Naive thymus-derived CD4-positive, alpha-beta T cell (primary cell): ENCODE data around the gene CHST3. TPM values are rescaled to one million over a fixed set of nuclear protein-coding genes. Genes with fewer than 3 reads are reported as not detected.

Source experiments
- ATAC-seq: fragments of 150-1000 bp; cut with Tn5 transposase; 2 replicates; pipeline ENCODE4 v1.10.0; 2021; ENCODE audit warnings: mild to moderate bottlenecking, moderate library complexity
- CTCF ChIA-PET: fragments of 350-600 bp; sonication (Branson Sonifier 250); formaldehyde crosslinking; loops from one replicate; lab custom pipeline; 2021; ENCODE audit warnings: antibody characterized with exemption; lab: Charles Lee
- POLR2A ChIA-PET: fragments of 350-600 bp; sonication (Branson Sonifier 250); formaldehyde crosslinking; loops from one replicate; lab custom pipeline; 2021; ENCODE audit warnings: antibody characterized with exemption, inconsistent platforms; lab: Charles Lee
- DNase-seq, 9 donors: peaks; one replicate each; pipeline versions ENCODE4 v3.0.0 to v3.0.0-alpha.2; 2020 to 2022; ENCODE audit warnings: mixed read lengths in 1 of 9
- H3K27ac ChIP-seq: one replicate; pipeline ENCODE4 v1.7.0; 2013; ENCODE audit warnings: mild to moderate bottlenecking, low read depth, low read length, moderate library complexity
- H3K27me3 ChIP-seq, 2 donors: one replicate each; pipeline ENCODE4 v1.7.0; 2013; ENCODE audit warnings: low read length in 2 of 2, mild to moderate bottlenecking in 2 of 2, moderate library complexity in 2 of 2; ENCODE audit not compliant: control insufficient read depth in 2 of 2, insufficient read depth in 2 of 2
- H3K36me3 ChIP-seq, 3 experiments: 1 replicate in 2 of 3; 2 replicates in 1 of 3; pipeline ENCODE4 v1.7.0; 2013; ENCODE audit warnings: low read length in 3 of 3, mild to moderate bottlenecking in 3 of 3, moderate library complexity in 1 of 3; ENCODE audit not compliant: insufficient read depth in 3 of 3, control insufficient read depth in 2 of 3
- H3K4me1 ChIP-seq, 2 donors: one replicate each; pipeline ENCODE4 v1.7.0; 2013; ENCODE audit warnings: low read length in 2 of 2, mild to moderate bottlenecking in 2 of 2, moderate library complexity in 1 of 2; ENCODE audit not compliant: control insufficient read depth in 2 of 2, insufficient read depth in 2 of 2
- H3K4me3 ChIP-seq: 2 replicates; pipeline ENCODE4 v1.7.0; 2013; ENCODE audit warnings: mild to moderate bottlenecking, low read length
- H3K9me3 ChIP-seq, 3 experiments: 1 replicate in 2 of 3; 2 replicates in 1 of 3; pipeline ENCODE4 v1.7.0; 2013; ENCODE audit warnings: low read length in 3 of 3; ENCODE audit not compliant: control insufficient read depth in 2 of 3
- H3K27ac Mint-ChIP-seq, 9 donors: one replicate each; pipeline ENCODE4 v1.8.0; 2020 to 2022; ENCODE audit warnings: mixed read lengths in 9 of 9, mild to moderate bottlenecking in 8 of 9, moderate library complexity in 5 of 9, inconsistent platforms in 2 of 9
- H3K27me3 Mint-ChIP-seq, 5 donors: one replicate each; pipeline ENCODE4 v1.8.0; 2021 to 2022; ENCODE audit warnings: mixed read lengths in 5 of 5, mild to moderate bottlenecking in 1 of 5
- H3K36me3 Mint-ChIP-seq, 5 donors: one replicate each; pipeline ENCODE4 v1.8.0; 2020 to 2022; ENCODE audit warnings: mixed read lengths in 5 of 5, mild to moderate bottlenecking in 3 of 5, inconsistent platforms in 1 of 5
- H3K4me1 Mint-ChIP-seq, 7 donors: one replicate each; pipeline ENCODE4 v1.8.0; 2020 to 2022; ENCODE audit warnings: mixed read lengths in 7 of 7, mild to moderate bottlenecking in 3 of 7, inconsistent platforms in 1 of 7
- H3K4me3 Mint-ChIP-seq, 10 donors: one replicate each; pipeline ENCODE4 v1.8.0; 2020 to 2022; ENCODE audit warnings: mild to moderate bottlenecking in 10 of 10, mixed read lengths in 10 of 10, moderate library complexity in 6 of 10, inconsistent platforms in 2 of 10
- H3K9me3 Mint-ChIP-seq, 11 donors: one replicate each; pipeline ENCODE4 v1.8.0; 2020 to 2022; ENCODE audit warnings: mixed read lengths in 11 of 11, mild to moderate bottlenecking in 4 of 11, inconsistent platforms in 1 of 11, moderate library complexity in 1 of 11
- intact Hi-C, 2 donors: fragments of 100-400 bp; cut with micrococcal nuclease; formaldehyde crosslinking; loops; one replicate each; pipeline ENCODE4 v1.15.1; 2023
- polyA plus RNA-seq, 2 donors: library from polyadenylated mRNA; unstranded; fragments of 300-500 nt; fragmentation: Illumina TruSeq; gene quantifications; one replicate each; pipeline ENCODE4 v1.2.3, GENCODE V29; 2021
- total RNA-seq, 6 experiments: library from RNA in 5 of 6; stranded (reverse) in 5 of 6; gene quantifications; 1 replicate in 5 of 6; 2 replicates in 1 of 6; pipeline ENCODE4 v1.2.3 and lab custom pipeline; 2021 to 2026

The CHST3 gene
- total and polyA plus RNA-seq, 7 experiments from 2014 or later = 0.05 TPM; not detected in 6

DNA sequence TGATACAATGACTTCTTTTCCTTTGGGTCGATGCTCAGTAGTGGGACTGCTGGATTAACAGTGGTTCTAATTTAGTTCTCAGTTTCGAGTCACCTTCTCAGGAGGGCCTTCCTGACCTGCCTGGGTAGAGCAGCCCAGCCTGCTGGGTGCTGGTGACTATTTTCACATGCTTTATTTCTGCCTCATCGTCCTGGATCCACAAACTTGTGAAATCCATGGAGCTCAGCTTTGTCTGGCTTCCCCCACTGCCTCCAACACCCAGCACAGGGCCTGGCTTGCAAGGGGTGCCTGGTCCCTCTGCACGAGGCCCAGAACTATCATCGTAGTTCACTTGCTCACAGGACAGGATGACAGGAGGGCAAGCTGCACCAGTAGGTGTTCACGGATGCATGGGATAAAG, 77.3 kb downstream of the CHST3 start:
- POLR2A ChIA-PET = no interaction called here
- Mint-ChIP-seq H3K36me3 (no peaks in the 10 kb centered on the region), H3K27me3 (no peaks in the 10 kb centered on the region), H3K9me3 (peaks cover 0 to 2% (median 0%) of the 10 kb centered on the region in 11 donors), H3K4me1 (peaks cover 0 to 3% (median 0%) of the 10 kb centered on the region in 7 donors), H3K27ac (no peak overlapping the region), H3K4me3 (no peak overlapping the region)
- no peaks in the 10 kb centered on the region for H3K27me3 ChIP-seq
- H3K4me1 ChIP-seq = no peaks in the 10 kb centered on the region
- intact Hi-C loops = loop anchor here in 1 of 2 donors (10.0 kb wide), 1 partner anchor 793 kb away; no protein-coding TSS in a partner anchor
- CTCF ChIA-PET = no interaction called here
- no peak overlapping the region for H3K4me3 ChIP-seq
- H3K27ac ChIP-seq = no peak overlapping the region
- DNase-seq = no peak
- ATAC-seq = no peak
- H3K36me3 ChIP-seq = no peaks in the 10 kb centered on the region
- H3K9me3 ChIP-seq = no peaks in the 10 kb centered on the region

DNA sequence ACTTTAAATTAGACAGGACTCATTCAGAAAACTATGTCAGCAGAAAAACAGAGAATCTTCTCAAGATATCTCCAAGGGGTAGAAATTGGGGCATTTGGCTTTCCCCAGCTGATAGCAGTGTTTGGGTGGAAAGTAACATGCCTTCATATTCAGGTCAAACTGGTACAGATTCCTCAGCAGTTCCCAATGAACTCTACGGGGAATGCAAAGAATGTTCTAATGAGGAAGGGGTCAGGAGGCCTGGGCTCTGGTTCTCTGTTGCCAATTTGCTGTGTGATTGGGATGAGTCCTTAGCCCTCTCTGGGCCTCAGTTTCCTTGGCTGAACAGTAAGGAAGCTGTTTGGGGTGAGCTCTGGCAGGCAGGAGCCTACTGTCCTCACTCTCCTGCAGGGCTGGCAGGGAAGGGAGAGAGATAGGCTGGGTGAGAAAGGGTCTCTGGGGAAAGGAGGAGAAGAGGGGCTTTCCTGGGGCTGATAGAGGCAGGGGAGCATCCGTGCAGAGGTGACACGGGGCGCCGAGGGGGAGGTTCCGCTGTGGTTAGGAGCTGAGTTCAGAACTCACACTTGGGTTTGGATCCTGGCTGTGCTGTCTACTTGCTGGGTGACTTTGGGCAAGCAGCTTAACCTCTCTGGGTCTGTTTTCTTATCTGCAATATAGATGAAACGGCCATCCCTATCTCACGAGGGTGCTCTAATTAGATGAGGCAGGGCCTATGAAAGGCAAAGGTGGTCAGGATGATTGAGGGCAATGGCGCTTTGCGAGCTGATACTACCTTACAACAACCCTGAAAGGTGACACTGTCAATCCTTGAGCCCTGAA, 79.0 kb downstream of the CHST3 start:
- ATAC-seq (no peak), DNase-seq (no peak)
- Mint-ChIP-seq H3K27me3 (no peaks in the 10 kb centered on the region), H3K4me3 (no peak overlapping the region), H3K27ac (peak overlapping the region in 2 of 9 donors; percentile 12 to 42), H3K9me3 (peaks cover 0 to 4% (median 0%) of the 10 kb centered on the region in 11 donors), H3K4me1 (peaks cover 0 to 3% (median under 1%) of the 10 kb centered on the region in 7 donors), H3K36me3 (no peaks in the 10 kb centered on the region)
- no peaks in the 10 kb centered on the region for H3K36me3 ChIP-seq
- H3K9me3 ChIP-seq = no peaks in the 10 kb centered on the region
- ChIA-PET CTCF (interaction anchor here (0.6 to 1.4 kb wide), 4 partner anchors 148 to 1616 kb away, joined by 3 to 4 read pairs (median 3); partner anchors contain the start of gene PSAP), POLR2A (no interaction called here)
- H3K27me3 ChIP-seq = no peaks in the 10 kb centered on the region
- no peak overlapping the region for H3K27ac ChIP-seq
- H3K4me3 ChIP-seq = no peak overlapping the region
- no peaks in the 10 kb centered on the region for H3K4me1 ChIP-seq
- intact Hi-C loops = loop anchor here in 1 of 2 donors (10.0 kb wide), 1 partner anchor 792 kb away; no protein-coding TSS in a partner anchor

DNA sequence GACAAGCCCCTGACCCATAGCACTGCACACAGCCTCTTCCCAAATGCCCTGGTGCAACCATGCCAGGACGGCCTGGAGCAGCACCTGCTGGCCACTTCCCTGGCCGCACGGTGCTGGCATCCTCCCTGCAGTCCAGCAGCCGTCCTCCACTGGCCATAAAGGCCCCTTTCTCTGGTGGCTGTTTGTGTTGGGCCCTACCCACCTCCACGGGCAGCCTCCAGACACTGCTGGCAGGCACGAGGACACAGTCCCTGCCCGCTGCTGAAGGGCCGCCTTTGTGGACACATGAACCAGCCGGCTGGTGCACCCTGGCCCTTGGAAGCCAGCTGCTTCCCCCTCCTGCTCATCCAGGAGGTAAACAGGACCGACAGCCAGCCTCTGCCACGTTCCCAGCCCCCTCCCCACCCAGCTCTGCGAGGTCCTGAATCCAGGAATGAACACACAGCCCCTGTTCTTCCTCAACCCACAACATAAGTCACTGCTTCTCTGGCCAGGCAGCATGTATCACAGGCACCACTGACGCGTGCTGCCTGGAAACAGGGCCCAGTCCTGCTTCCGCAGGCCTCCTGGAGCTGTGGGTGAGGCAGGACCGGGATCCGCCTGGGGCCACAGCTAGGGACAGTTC, 80.3 kb downstream of the CHST3 start:
- Histone ChIP-seq H3K36me3 (no peaks in the 10 kb centered on the region), H3K4me3 (no peak overlapping the region), H3K4me1 (no peaks in the 10 kb centered on the region), H3K27me3 (no peaks in the 10 kb centered on the region), H3K27ac (no peak overlapping the region), H3K9me3 (no peaks in the 10 kb centered on the region)
- ChIA-PET POLR2A (interaction anchor here (0.6 kb wide), 1 partner anchor 192 kb away, joined by 3 read pairs; no protein-coding TSS in a partner anchor), CTCF (interaction anchor here (0.9 to 1.7 kb wide), 3 partner anchors 18 to 287 kb away, joined by 3 to 5 read pairs (median 3); no protein-coding TSS in a partner anchor)
- no peaks in the 10 kb centered on the region for H3K27me3 Mint-ChIP-seq
- DNase-seq = no peak
- ATAC-seq = no peak
- H3K36me3 Mint-ChIP-seq = peaks cover 0 to 2% (median 0%) of the 10 kb centered on the region in 5 donors
- peaks cover 0 to 4% (median 0%) of the 10 kb centered on the region in 11 donors for H3K9me3 Mint-ChIP-seq
- no peak overlapping the region for H3K4me3 Mint-ChIP-seq
- intact Hi-C loops = loop anchor here in 1 of 2 donors (5.0 to 10.0 kb wide), 2 partner anchors 732 to 790 kb away; no protein-coding TSS in a partner anchor
- peak overlapping the region in 1 of 9 donors; percentile 77 for H3K27ac Mint-ChIP-seq
- H3K4me1 Mint-ChIP-seq = peaks cover 3 to 10% (median 8%) of the 10 kb centered on the region in 7 donors

DNA sequence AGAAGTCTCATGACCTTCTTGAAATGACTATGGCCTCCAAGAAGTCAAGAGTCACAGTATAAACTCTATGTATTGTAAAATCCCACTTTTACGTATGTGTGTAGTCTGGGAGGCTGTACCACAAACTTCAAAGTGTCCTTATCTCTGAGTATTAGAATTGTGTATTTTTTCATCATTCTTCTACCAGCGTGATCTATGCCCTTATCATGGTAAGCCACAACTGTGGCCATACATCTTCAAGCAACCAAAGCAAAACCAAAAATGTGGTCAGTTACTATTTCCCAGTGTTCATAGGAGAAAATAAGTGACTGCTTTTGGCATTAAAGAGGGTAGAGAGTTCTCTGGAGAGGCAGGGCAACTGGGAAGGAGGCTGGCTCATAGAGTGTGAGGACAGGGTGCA, 81.4 kb downstream of the CHST3 start:
- no peak overlapping the region for H3K27ac ChIP-seq
- H3K9me3 ChIP-seq = no peaks in the 10 kb centered on the region
- ATAC-seq (no peak), DNase-seq (no peak)
- Mint-ChIP-seq H3K27me3 (no peaks in the 10 kb centered on the region), H3K4me3 (no peak overlapping the region), H3K36me3 (peaks cover 0 to 6% (median 0%) of the 10 kb centered on the region in 5 donors), H3K9me3 (peaks cover 0 to 4% (median 0%) of the 10 kb centered on the region in 11 donors), H3K27ac (peak overlapping the region in 1 of 9 donors; percentile 13), H3K4me1 (peaks cover 5 to 10% (median 8%) of the 10 kb centered on the region in 7 donors)
- POLR2A ChIA-PET = no interaction called here
- H3K36me3 ChIP-seq = no peaks in the 10 kb centered on the region
- no peak overlapping the region for H3K4me3 ChIP-seq
- intact Hi-C loops = loop anchor here in 1 of 2 donors (5.0 to 10.0 kb wide), 2 partner anchors 733 to 789 kb away; no protein-coding TSS in a partner anchor
- H3K4me1 ChIP-seq = no peaks in the 10 kb centered on the region
- H3K27me3 ChIP-seq = no peaks in the 10 kb centered on the region
- CTCF ChIA-PET = interaction anchor here (0.6 to 1.7 kb wide), 3 partner anchors 17 to 163 kb away, joined by 3 to 5 read pairs (median 4); no protein-coding TSS in a partner anchor

DNA sequence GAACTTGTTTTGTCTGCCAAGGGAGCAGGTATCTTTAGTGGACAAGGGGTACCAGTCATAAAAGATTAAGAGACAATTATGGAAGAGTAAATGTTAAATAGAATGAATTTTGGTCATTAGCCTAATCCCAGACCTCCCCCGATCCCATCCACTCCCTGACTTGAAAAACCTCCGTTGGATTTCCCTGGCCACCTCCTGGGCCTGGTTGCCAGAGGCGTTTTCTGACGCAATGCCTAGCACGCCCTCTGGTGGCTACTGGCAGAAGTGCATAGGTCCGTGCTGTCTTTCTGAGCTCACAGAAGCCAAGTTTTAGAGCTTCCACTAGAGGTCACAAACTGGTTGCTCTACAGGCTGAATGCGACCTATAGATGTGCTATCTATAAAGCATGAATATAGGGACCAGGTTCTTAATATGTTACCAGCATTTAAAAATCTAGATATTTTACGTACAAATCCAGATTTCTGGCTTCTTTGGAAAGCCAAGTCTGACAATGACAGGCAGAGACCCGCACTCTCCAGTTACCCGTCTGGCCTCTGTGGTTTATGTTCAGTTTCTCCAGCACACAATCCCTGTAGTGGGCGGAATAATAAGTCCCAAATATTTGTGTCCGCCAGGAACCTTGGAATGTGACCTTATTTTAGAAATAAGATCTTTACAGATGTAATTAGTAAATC, 84.4 kb downstream of the CHST3 start:
- Mint-ChIP-seq H3K4me3 (no peak overlapping the region), H3K9me3 (peaks cover 0 to 4% (median 0%) of the 10 kb centered on the region in 11 donors), H3K27ac (peak overlapping the region in 6 of 9 donors; percentile 5 to 67 (median 32)), H3K27me3 (no peaks in the 10 kb centered on the region), H3K4me1 (peaks cover 7 to 10% (median 8%) of the 10 kb centered on the region in 7 donors), H3K36me3 (peaks cover 0 to 6% (median 0%) of the 10 kb centered on the region in 5 donors)
- Histone ChIP-seq H3K27ac (no peak overlapping the region), H3K27me3 (no peaks in the 10 kb centered on the region), H3K4me3 (no peak overlapping the region), H3K9me3 (no peaks in the 10 kb centered on the region), H3K36me3 (no peaks in the 10 kb centered on the region), H3K4me1 (no peaks in the 10 kb centered on the region)
- ChIA-PET POLR2A (interaction anchor here (0.8 to 2.8 kb wide), 10 partner anchors 9 to 730 kb away, joined by 3 to 13 read pairs (median 3); partner anchors contain the start of genes ASCC1 and SLC29A3), CTCF (interaction anchor here (0.6 to 6.2 kb wide), 47 partner anchors 9 to 829 kb away, joined by 3 to 111 read pairs (median 4); partner anchors contain the start of genes ASCC1 and SPOCK2)
- DNase-seq (peak; percentile 68 to 88 (median 83)), ATAC-seq (peak; percentile 99)
- intact Hi-C loops = loop anchor here (1.0 to 10.0 kb wide), 14 partner anchors 13 to 786 kb away; no protein-coding TSS in a partner anchor
